ENCODE results near the gene GPR158.

GPR158 gene

DNA sequence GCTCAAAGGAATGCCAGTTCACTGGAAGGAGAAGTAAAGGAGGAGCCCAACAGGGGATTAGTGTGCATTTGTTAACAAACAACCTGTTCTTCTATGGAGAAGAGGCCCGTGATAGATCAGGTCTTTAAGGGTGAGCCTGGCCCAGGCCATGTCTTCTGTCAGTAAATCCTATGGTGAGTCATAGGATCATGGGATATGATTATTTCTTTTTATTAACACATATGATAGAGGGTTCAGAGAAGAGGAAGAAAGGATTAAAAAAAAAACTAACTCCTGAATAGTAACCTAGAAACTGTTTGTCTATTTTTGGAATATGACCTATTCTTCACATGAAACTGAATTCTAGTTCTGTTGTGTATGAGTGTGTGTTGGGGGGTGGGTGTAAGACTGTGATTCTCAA is 70.4 kb downstream of the GPR158 start:
- H3K4me3 ChIP-seq (ENCODE audit: low read depth, low read length), result no peak overlapping the region
- H3K36me3 ChIP-seq, result no peaks in the 10 kb centered on the region
- H3K9me3 ChIP-seq, result no peaks in the 10 kb centered on the region
- TF ChIP-seq, protein P1, sequence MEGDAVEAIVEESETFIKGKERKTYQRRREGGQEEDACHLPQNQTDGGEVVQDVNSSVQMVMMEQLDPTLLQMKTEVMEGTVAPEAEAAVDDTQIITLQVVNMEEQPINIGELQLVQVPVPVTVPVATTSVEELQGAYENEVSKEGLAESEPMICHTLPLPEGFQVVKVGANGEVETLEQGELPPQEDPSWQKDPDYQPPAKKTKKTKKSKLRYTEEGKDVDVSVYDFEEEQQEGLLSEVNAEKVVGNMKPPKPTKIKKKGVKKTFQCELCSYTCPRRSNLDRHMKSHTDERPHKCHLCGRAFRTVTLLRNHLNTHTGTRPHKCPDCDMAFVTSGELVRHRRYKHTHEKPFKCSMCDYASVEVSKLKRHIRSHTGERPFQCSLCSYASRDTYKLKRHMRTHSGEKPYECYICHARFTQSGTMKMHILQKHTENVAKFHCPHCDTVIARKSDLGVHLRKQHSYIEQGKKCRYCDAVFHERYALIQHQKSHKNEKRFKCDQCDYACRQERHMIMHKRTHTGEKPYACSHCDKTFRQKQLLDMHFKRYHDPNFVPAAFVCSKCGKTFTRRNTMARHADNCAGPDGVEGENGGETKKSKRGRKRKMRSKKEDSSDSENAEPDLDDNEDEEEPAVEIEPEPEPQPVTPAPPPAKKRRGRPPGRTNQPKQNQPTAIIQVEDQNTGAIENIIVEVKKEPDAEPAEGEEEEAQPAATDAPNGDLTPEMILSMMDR (IDR thresholded peaks at IDR 0.05; ENCODE audit: low read depth, low read length), result no peak
- DNase-seq, result no peak
- H3K4me1 ChIP-seq, result no peaks in the 10 kb centered on the region
- no peaks in the 10 kb centered on the region for H3K27me3 ChIP-seq

DNA sequence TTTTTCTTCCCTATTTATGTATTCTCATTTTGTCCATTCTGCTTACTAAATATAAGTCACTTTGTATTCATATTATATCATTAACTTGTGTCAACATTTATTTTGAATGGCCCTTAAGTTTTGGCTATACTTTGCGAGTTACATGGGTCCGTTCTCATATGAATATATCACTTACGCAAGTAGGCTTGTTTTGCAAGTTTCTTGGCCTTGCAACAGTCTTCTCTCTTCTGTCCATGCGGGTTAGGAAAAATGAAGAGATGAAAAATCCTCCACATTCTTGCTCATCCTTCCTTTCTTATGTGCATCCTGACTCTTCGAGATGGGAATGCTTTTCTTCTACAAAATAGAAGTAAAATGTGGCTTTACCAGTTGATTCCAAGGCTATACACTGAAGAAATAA is 82.8 kb downstream of the GPR158 start:
- DNase-seq, result no peak
- Histone ChIP-seq H3K9me3 (no peaks in the 10 kb centered on the region), H3K27me3 (no peaks in the 10 kb centered on the region), H3K36me3 (no peaks in the 10 kb centered on the region), H3K4me1 (no peaks in the 10 kb centered on the region), H3K4me3 (ENCODE audit: low read depth, low read length) (no peak overlapping the region)
- TF ChIP-seq, protein P1 (IDR thresholded peaks at IDR 0.05; ENCODE audit: low read depth, low read length), result no peak

DNA sequence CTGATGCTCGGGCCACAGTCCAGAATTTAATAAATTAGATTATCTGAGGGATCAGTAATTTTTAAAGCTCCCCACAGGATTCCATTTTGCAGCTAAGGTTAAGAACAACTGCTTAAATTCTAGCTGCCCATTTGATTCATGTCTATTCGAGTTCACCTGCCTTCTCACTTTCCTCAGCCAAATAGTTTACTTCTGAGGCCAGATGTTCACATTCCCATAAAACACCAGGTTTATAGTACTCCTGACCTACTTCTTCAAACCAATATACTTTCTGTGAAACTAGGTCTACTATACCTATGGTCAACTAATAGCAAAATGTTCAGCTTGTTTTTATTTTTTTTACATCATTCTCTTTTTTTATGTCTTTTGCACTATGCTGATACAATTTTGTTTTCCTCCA is 86.3 kb downstream of the GPR158 start:
- Histone ChIP-seq H3K27me3 (no peaks in the 10 kb centered on the region), H3K4me1 (no peaks in the 10 kb centered on the region), H3K36me3 (no peaks in the 10 kb centered on the region), H3K9me3 (no peaks in the 10 kb centered on the region), H3K4me3 (ENCODE audit: low read depth, low read length) (no peak overlapping the region)
- DNase-seq, result no peak
- TF ChIP-seq, protein P1 (IDR thresholded peaks at IDR 0.05; ENCODE audit: low read depth, low read length), result no peak

- Histone ChIP-seq H3K4me1 (no peaks in the 10 kb centered on the region), H3K27me3 (no peaks in the 10 kb centered on the region), H3K4me3 (ENCODE audit: low read depth, low read length) (no peak overlapping the region), H3K36me3 (no peaks in the 10 kb centered on the region), H3K9me3 (no peaks in the 10 kb centered on the region)
- no peak for DNase-seq
- TF ChIP-seq, protein P1 (IDR thresholded peaks at IDR 0.05; ENCODE audit: low read depth, low read length), result no peak
These were observed 86.8 kb downstream of the GPR158 start for GRCh38 chr10:25261558-25261957.

DNA sequence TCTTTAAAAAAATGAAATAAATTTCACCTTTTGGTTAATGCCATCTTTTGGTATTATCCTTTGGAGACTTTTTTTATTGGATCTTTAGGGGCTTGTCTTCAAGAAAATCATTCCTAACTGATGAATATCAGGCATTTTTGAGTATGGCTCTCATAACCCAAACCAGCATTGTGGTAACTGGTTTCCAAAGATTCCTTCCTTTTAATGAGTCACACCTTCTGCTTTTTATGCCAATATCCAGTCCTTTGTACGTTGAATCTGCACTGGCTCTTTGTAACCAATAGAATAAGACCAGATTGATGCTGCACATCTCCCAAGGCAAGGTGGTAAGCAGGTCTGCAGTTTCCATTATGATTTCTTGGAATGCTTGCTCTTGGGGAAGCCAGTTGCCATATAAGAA is 89.1 kb downstream of the GPR158 start:
- DNase-seq, result no peak
- Histone ChIP-seq H3K9me3 (no peaks in the 10 kb centered on the region), H3K36me3 (no peaks in the 10 kb centered on the region), H3K4me3 (ENCODE audit: low read depth, low read length) (no peak overlapping the region), H3K4me1 (no peaks in the 10 kb centered on the region), H3K27me3 (no peaks in the 10 kb centered on the region)
- TF ChIP-seq, protein P1 (IDR thresholded peaks at IDR 0.05; ENCODE audit: low read depth, low read length), result no peak

DNA sequence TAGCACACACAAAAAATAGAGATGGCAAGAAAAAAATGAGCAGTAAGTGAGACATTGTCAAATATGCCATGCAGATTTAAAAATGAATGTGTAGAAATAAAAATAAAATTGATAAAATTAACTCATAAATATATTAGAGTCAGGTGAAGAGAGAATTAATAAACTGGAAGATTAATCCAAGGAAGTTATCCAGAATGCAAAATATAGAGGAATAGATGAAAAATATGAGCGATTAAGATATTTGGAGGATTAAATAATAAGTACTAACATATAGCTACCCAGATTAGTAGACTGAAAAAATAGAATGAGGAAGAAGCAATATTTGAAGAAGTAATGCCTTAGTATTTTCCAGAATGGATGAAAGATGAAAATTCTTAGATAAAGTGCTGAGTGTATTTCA is 103.4 kb downstream of the GPR158 start:
- H3K4me1 ChIP-seq, result no peaks in the 10 kb centered on the region
- H3K9me3 ChIP-seq, result no peaks in the 10 kb centered on the region
- no peak overlapping the region for H3K4me3 ChIP-seq (ENCODE audit: low read depth, low read length)
- H3K27me3 ChIP-seq, result no peaks in the 10 kb centered on the region
- H3K36me3 ChIP-seq, result no peaks in the 10 kb centered on the region
- no peak for DNase-seq
- TF ChIP-seq, protein P1 (IDR thresholded peaks at IDR 0.05; ENCODE audit: low read depth, low read length), result no peak

Measured in BE2C (cell line).